ENCODE results near the gene GALNTL6. TPM values are rescaled to one million over a fixed set of nuclear protein-coding genes. Genes with fewer than 3 reads are reported as not detected.

Gene GALNTL6
- total RNA-seq, 1 experiment from 2014 or later, result not detected

- H3K4me1 Mint-ChIP-seq, result peaks cover 9 to 23% of the 10 kb centered on the region in 2 experiments
- Histone ChIP-seq H3K56ac (ENCODE audit: insufficient read length, low read depth, low read length) (no peak overlapping the region), H3K23me2 (ENCODE audit: insufficient read length, low read depth, low read length, poor library complexity, severe bottlenecking) (no peaks in the 10 kb centered on the region), H2BK5ac (ENCODE audit: insufficient read length, low read length) (no peak overlapping the region), H4K91ac (ENCODE audit: insufficient read length, low read depth, low read length) (no peak overlapping the region), H4K5ac (ENCODE audit: insufficient read length, low read depth, low read length) (no peak overlapping the region), H3K79me1 (ENCODE audit: insufficient read depth, low read depth, low read length, poor library complexity, severe bottlenecking) (no peaks in the 10 kb centered on the region), H2BK12ac (ENCODE audit: insufficient read length, low read depth, low read length) (no peak overlapping the region), H2BK120ac (ENCODE audit: low read depth, low read length, poor library complexity, severe bottlenecking) (no peak overlapping the region), H3K14ac (ENCODE audit: insufficient read depth, low read length) (no peak overlapping the region), H3K9ac (ENCODE audit: extremely low read depth, insufficient read length, low read length) (no peak overlapping the region), H2AK5ac (ENCODE audit: insufficient read length, low read length) (no peak overlapping the region), H3K27me3 (ENCODE audit: insufficient read depth, low read length) (no peaks in the 10 kb centered on the region), H3K18ac (ENCODE audit: insufficient read length, low read depth, low read length) (no peak overlapping the region), H3T11ph (ENCODE audit: low read length) (no peak overlapping the region), H3K23ac (ENCODE audit: insufficient read length, low read depth, low read length) (no peak overlapping the region), H3K4ac (ENCODE audit: low read depth, low read length) (no peak overlapping the region), H3K27ac (ENCODE audit: insufficient read length, low read depth, low read length) (no peak overlapping the region), H2BK15ac (ENCODE audit: low read depth, low read length) (no peak overlapping the region), H3K79me2 (ENCODE audit: insufficient read depth, low read length) (no peaks in the 10 kb centered on the region), H2AFZ (ENCODE audit: low read length) (no peak overlapping the region), H4K20me1 (ENCODE audit: control insufficient read depth, insufficient read depth, insufficient read length) (no peaks in the 10 kb centered on the region), H3K9me3 (ENCODE audit: control insufficient read depth, low read depth, low read length) (no peaks in the 10 kb centered on the region), H3K4me1 (ENCODE audit: insufficient read depth, low read length) (peaks cover 3% of the 10 kb centered on the region; the same call in 1 of the 2 replicates), H2BK20ac (ENCODE audit: low read depth, low read length, poor library complexity, severe bottlenecking) (no peak overlapping the region), H4K8ac (replicated peaks; ENCODE audit: insufficient read length, low read depth, low read length) (no peak overlapping the region), H3K4me2 (ENCODE audit: insufficient read depth, insufficient read length, low read length) (no peak overlapping the region)
- H3K4me3 Mint-ChIP-seq, result no peak overlapping the region
- no peaks in the 10 kb centered on the region for H3K27me3 Mint-ChIP-seq (ENCODE audit: low read depth)
- H3K27ac Mint-ChIP-seq, result no peak overlapping the region
- peaks cover 0 to 4% (median 0%) of the 10 kb centered on the region in 3 experiments; a peak in 2 of 7 replicates for H3K36me3 Mint-ChIP-seq (ENCODE audit: insufficient read depth in 1 of 3, low read depth in 3 of 3)
- H3K9me3 Mint-ChIP-seq, result peaks cover 0 to 10% of the 10 kb centered on the region in 2 experiments; a peak in 3 of 5 replicates
- no peak for DNase-seq
- TF ChIP-seq CTCF (conservative IDR thresholded peaks at IDR 0.05), result no peak
Observed at GRCh38 chr4:171851295-171851694, 38.1 kb downstream of the GALNTL6 start.
